Type B pancreatic cell (in vitro differentiated cells): Measurements from ENCODE around the gene APLP2. TPM values are rescaled to one million over a fixed set of nuclear protein-coding genes. Genes with fewer than 3 reads are reported as not detected.

Experiments
- DNase-seq: peaks from one replicate; pipeline ENCODE4 v3.0.0; 2021; ENCODE audit warnings: mixed read lengths; ENCODE audit not compliant: unreplicated experiment; ENCODE audit errors: extremely low spot score
- H3K27ac Mint-ChIP-seq: 2 replicates; pipeline ENCODE4 v1.8.0; 2021; ENCODE audit warnings: mild to moderate bottlenecking, mixed read lengths
- H3K27me3 Mint-ChIP-seq: 2 replicates; pipeline ENCODE4 v1.8.0; 2021; ENCODE audit warnings: mixed read lengths
- H3K36me3 Mint-ChIP-seq: 2 replicates; pipeline ENCODE4 v1.8.0; 2021; ENCODE audit warnings: mixed read lengths
- H3K4me1 Mint-ChIP-seq: one replicate; pipeline ENCODE4 v1.8.0; 2021; ENCODE audit warnings: mixed read lengths; ENCODE audit not compliant: unreplicated experiment
- H3K4me3 Mint-ChIP-seq: 2 replicates; pipeline ENCODE4 v1.8.0; 2021; ENCODE audit warnings: mild to moderate bottlenecking, mixed read lengths
- H3K9me3 Mint-ChIP-seq: 2 replicates; pipeline ENCODE4 v1.8.0; 2021; ENCODE audit warnings: mixed read lengths
- CTCF ChIP-seq: fragments of 200-600 bp; sonication (generic); conservative IDR thresholded peaks from 2 replicates; pipeline ENCODE4 v1.5.0; 2021; ENCODE audit warnings: antibody characterized with exemption, mild to moderate bottlenecking
- total RNA-seq: library from RNA; stranded (reverse); gene quantifications from 2 replicates; pipeline ENCODE4 v1.2.1, GENCODE V29; 2021; ENCODE audit warnings: low replicate concordance

APLP2 gene
- total RNA-seq, 1 donor from 2014 or later: 207 TPM

GRCh38 chr11:130043575-130043974 lies 26.1 kb upstream of the APLP2 start:
- no peak for TF ChIP-seq CTCF
- no peak for DNase-seq
- peak overlapping the region; percentile 69 for H3K4me3 Mint-ChIP-seq
- peaks cover 6% of the 10 kb centered on the region for H3K4me1 Mint-ChIP-seq
- H3K9me3 Mint-ChIP-seq: no peaks in the 10 kb centered on the region
- no peaks in the 10 kb centered on the region for H3K36me3 Mint-ChIP-seq
- no peaks in the 10 kb centered on the region for H3K27me3 Mint-ChIP-seq
- H3K27ac Mint-ChIP-seq: peak overlapping the region; percentile 57

- Mint-ChIP-seq H3K36me3 (no peaks in the 10 kb centered on the region), H3K9me3 (no peaks in the 10 kb centered on the region), H3K27ac (no peak overlapping the region), H3K4me1 (peaks cover 6% of the 10 kb centered on the region), H3K4me3 (no peak overlapping the region), H3K27me3 (no peaks in the 10 kb centered on the region)
- TF ChIP-seq CTCF: no peak
- no peak for DNase-seq
Measured at GRCh38 chr11:130047141-130047540, 22.6 kb upstream of the APLP2 start.

GRCh38 chr11:130049328-130049771 lies 20.3 kb upstream of the APLP2 start:
- Mint-ChIP-seq H3K36me3 (no peaks in the 10 kb centered on the region), H3K4me1 (no peaks in the 10 kb centered on the region), H3K27me3 (no peaks in the 10 kb centered on the region), H3K27ac (no peak overlapping the region), H3K4me3 (no peak overlapping the region), H3K9me3 (no peaks in the 10 kb centered on the region)
- no peak for DNase-seq
- TF ChIP-seq CTCF: no peak

- no peaks in the 10 kb centered on the region for H3K27me3 Mint-ChIP-seq
- no peaks in the 10 kb centered on the region for H3K9me3 Mint-ChIP-seq
- H3K4me1 Mint-ChIP-seq: no peaks in the 10 kb centered on the region
- H3K4me3 Mint-ChIP-seq: no peak overlapping the region
- TF ChIP-seq CTCF: no peak
- H3K27ac Mint-ChIP-seq: no peak overlapping the region
- no peak for DNase-seq
- no peaks in the 10 kb centered on the region for H3K36me3 Mint-ChIP-seq
Measured at GRCh38 chr11:130050257-130050656, 19.4 kb upstream of the APLP2 start.

GRCh38 chr11:130051082-130051481 lies 18.6 kb upstream of the APLP2 start:
- no peak for DNase-seq
- H3K9me3 Mint-ChIP-seq: no peaks in the 10 kb centered on the region
- no peak overlapping the region for H3K4me3 Mint-ChIP-seq
- no peaks in the 10 kb centered on the region for H3K27me3 Mint-ChIP-seq
- no peaks in the 10 kb centered on the region for H3K4me1 Mint-ChIP-seq
- no peaks in the 10 kb centered on the region for H3K36me3 Mint-ChIP-seq
- TF ChIP-seq CTCF: no peak
- no peak overlapping the region for H3K27ac Mint-ChIP-seq

- DNase-seq: no peak
- Mint-ChIP-seq H3K4me3 (no peak overlapping the region), H3K36me3 (no peaks in the 10 kb centered on the region), H3K27me3 (no peaks in the 10 kb centered on the region), H3K9me3 (no peaks in the 10 kb centered on the region), H3K27ac (no peak overlapping the region), H3K4me1 (no peaks in the 10 kb centered on the region)
- no peak for TF ChIP-seq CTCF
Measured at GRCh38 chr11:130052567-130052966, 17.1 kb upstream of the APLP2 start.
